Loucy (cell line): ENCODE results near the gene NCDN.

Experiments
- H2AFZ ChIP-seq: fragments of 200-600 bp; sonication (generic); 2 replicates; pipeline ENCODE4 v1.6.0; 2016; ENCODE audit warnings: antibody characterized with exemption, mild to moderate bottlenecking, low read length, moderate library complexity
- H3F3A ChIP-seq: fragments of 200-600 bp; 2 replicates; pipeline ENCODE4 v1.6.0; 2016; ENCODE audit warnings: antibody characterized with exemption, low read depth, mild to moderate bottlenecking
- H3K27me3 ChIP-seq: fragments of 200-600 bp; sonication (generic); 2 replicates; pipeline ENCODE4 v1.6.1; 2014; ENCODE audit warnings: low read length, mild to moderate bottlenecking; ENCODE audit not compliant: insufficient read depth, poor library complexity, severe bottlenecking
- H3K36me3 ChIP-seq: fragments of 200-600 bp; sonication (generic); 2 replicates; pipeline ENCODE4 v1.6.1; 2016; ENCODE audit warnings: low read length; ENCODE audit not compliant: insufficient read depth
- H3K4me1 ChIP-seq: fragments of 200-600 bp; sonication (generic); 2 replicates; pipeline ENCODE4 v1.5.1; 2014; ENCODE audit warnings: low read length, mild to moderate bottlenecking; ENCODE audit not compliant: insufficient read depth, poor library complexity, severe bottlenecking
- H3K4me2 ChIP-seq: fragments of 200-600 bp; sonication (generic); 2 replicates; pipeline ENCODE4 v1.6.0; 2014; ENCODE audit warnings: antibody characterized with exemption, low read length, low read depth, mild to moderate bottlenecking; ENCODE audit not compliant: poor library complexity, severe bottlenecking
- H3K4me3 ChIP-seq: fragments of 200-600 bp; sonication (generic); 2 replicates; pipeline ENCODE4 v1.5.1; 2014; ENCODE audit warnings: low read length, mild to moderate bottlenecking, mixed read lengths; ENCODE audit not compliant: poor library complexity, severe bottlenecking
- H3K79me2 ChIP-seq: fragments of 200-600 bp; sonication (generic); 2 replicates; pipeline ENCODE4 v1.6.1; 2014; ENCODE audit warnings: low read length; ENCODE audit not compliant: insufficient read depth
- H3K9ac ChIP-seq: fragments of 200-600 bp; sonication (generic); 2 replicates; pipeline ENCODE4 v1.6.0; 2014; ENCODE audit warnings: mild to moderate bottlenecking, low read depth, low read length, moderate library complexity; ENCODE audit not compliant: poor library complexity, severe bottlenecking
- H3K9me2 ChIP-seq: fragments of 200-600 bp; sonication (generic); replicated peaks from 2 replicates; pipeline ENCODE4 v1.6.1; 2016; ENCODE audit warnings: low read depth, low read length, mixed read lengths
- H3K9me3 ChIP-seq: fragments of 200-600 bp; sonication (generic); 2 replicates; pipeline ENCODE4 v1.6.1; 2014; ENCODE audit warnings: mild to moderate bottlenecking, antibody characterized with exemption, low read length, low read depth; ENCODE audit not compliant: insufficient read depth
- H4K20me1 ChIP-seq: fragments of 200-600 bp; sonication (generic); 2 replicates; pipeline ENCODE4 v1.6.0; 2014; ENCODE audit warnings: antibody characterized with exemption, low read length, mild to moderate bottlenecking; ENCODE audit not compliant: insufficient read depth, poor library complexity, severe bottlenecking
- CTCF ChIP-seq: fragments of 200-600 bp; sonication (generic); conservative IDR thresholded peaks from 2 replicates; pipeline ENCODE4 v1.5.1; 2014; ENCODE audit warnings: mild to moderate bottlenecking, antibody characterized with exemption, low read length
- EZH2phosphoT487 ChIP-seq: fragments of 200-600 bp; IDR thresholded peaks from 2 replicates; pipeline ENCODE4 v1.6.1; 2018; ENCODE audit warnings: antibody characterized with exemption, mild to moderate bottlenecking, moderate library complexity, borderline replicate concordance

Gene NCDN

GRCh38 chr1:35588197-35588910 is 30.8 kb downstream of the NCDN start:
- Histone ChIP-seq H3K9ac (no peak overlapping the region), H3K4me1 (peaks cover 8% of the 10 kb centered on the region), H3K4me2 (no peak overlapping the region), H3K36me3 (peaks cover 9% of the 10 kb centered on the region; the same call in 1 of the 2 replicates), H3F3A (no peaks in the 10 kb centered on the region), H3K9me3 (no peaks in the 10 kb centered on the region), H3K4me3 (no peak overlapping the region), H3K27me3 (no peaks in the 10 kb centered on the region), H4K20me1 (no peaks in the 10 kb centered on the region), H3K9me2 (no peaks in the 10 kb centered on the region), H3K79me2 (no peaks in the 10 kb centered on the region), H2AFZ (no peak overlapping the region)
- no peak for TF ChIP-seq EZH2phosphoT487
- TF ChIP-seq CTCF: no peak

DNA sequence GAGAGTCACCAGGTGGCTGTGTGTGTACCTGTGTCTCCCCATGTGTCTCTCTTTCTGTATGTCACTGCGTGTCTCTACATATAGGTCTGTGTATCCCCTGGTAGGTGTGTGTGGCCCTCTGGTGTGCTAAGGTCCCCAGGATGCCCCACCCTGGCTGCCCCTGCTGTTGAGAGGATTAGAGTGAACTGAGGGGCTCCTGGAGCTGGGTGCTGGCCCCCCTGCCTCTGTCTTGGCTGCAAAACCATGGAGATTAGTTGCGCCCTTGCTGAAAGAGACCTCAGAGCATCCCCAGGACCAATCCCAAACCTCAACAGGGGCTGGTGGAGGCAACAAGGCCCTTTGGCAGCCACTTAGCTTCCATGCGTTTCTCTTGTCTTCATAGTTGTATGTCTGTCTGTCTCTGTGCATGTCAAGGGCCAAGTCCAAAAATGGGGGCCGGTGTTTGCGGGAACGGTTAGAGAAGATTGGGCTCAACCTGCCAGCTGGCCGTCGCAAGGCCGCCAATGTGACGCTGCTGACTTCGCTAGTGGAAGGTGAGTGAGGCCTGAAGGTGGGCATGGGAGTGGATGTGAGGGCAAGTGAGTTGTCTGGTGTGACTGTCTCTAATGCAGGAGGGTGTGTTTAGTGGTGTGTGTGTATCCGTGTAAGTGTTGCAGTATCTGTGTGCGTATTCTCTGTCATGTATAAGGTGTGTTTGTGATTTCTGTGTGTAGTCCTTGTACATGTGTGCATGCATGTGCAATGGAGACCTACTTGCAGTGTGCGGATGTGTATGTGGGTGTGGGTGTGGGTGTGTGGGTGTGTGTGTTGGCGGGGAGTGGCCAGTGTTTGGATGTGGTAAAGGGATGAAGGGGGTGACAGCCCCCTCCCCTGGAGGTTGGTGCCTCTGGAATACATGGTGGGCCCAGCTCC is 32.2 kb downstream of the NCDN start:
- H3K9ac ChIP-seq: no peak overlapping the region
- H3K4me3 ChIP-seq: no peak overlapping the region
- no peaks in the 10 kb centered on the region for H3K27me3 ChIP-seq
- no peak overlapping the region for H3K4me2 ChIP-seq
- no peaks in the 10 kb centered on the region for H3K9me2 ChIP-seq
- H3K9me3 ChIP-seq: no peaks in the 10 kb centered on the region
- peaks cover 9% of the 10 kb centered on the region; the same call in 1 of the 2 replicates for H3K36me3 ChIP-seq
- no peaks in the 10 kb centered on the region for H3F3A ChIP-seq
- no peaks in the 10 kb centered on the region for H4K20me1 ChIP-seq
- H3K79me2 ChIP-seq: no peaks in the 10 kb centered on the region
- TF ChIP-seq EZH2phosphoT487 (no peak), CTCF (no peak)
- peaks cover 13% of the 10 kb centered on the region for H3K4me1 ChIP-seq
- no peak overlapping the region for H2AFZ ChIP-seq

DNA sequence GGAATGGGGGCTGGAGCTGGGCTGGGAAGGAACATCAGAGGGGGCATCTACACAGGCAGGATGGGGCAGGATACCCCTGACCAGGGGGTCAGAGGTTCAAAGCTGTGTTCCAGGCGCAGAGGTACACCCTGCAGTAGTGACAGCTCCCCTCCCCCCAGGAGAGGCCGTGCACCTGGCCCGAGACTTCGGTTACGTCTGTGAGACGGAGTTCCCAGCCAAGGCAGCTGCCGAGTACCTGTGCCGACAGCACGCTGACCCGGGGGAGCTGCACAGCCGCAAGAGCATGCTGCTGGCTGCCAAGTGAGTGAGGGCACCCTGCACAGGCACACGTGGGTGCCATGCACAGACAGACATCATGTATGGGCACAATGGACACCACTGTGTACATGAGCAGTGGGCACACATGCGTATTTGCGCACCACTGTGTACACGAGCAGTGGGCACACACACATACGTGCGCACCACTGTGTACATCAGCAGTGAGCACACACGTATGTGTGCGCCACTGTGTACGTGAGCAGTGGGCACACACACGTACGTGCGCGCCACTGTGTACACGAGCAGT is 33.0 kb downstream of the NCDN start:
- no peak overlapping the region for H3K4me3 ChIP-seq

More for the DNA sequence above, 33.0 kb downstream of the NCDN start:
- Histone ChIP-seq H3K4me2 (no peak overlapping the region), H3K27me3 (no peaks in the 10 kb centered on the region), H3K36me3 (peaks cover 9% of the 10 kb centered on the region; the same call in 1 of the 2 replicates), H3K9me2 (no peaks in the 10 kb centered on the region), H3K4me1 (peaks cover 13% of the 10 kb centered on the region), H2AFZ (no peak overlapping the region), H3K9me3 (no peaks in the 10 kb centered on the region), H3F3A (no peaks in the 10 kb centered on the region), H4K20me1 (no peaks in the 10 kb centered on the region), H3K9ac (no peak overlapping the region), H3K79me2 (no peaks in the 10 kb centered on the region)
- TF ChIP-seq CTCF: no peak
- TF ChIP-seq EZH2phosphoT487: no peak
